CD4-positive, alpha-beta T cell treated with Interleukin-15 for 1 hour (primary cell): ENCODE measurements around the gene BMP7.
"Not testable (repeated sequence)": the region's sequence is repeated elsewhere in the genome, so short reads cannot be mapped to it uniquely, and the experiment has no call there.

Experiments used
- DNase-seq: peaks from one replicate; pipeline ENCODE4 v3.0.0-alpha.2; 2020

Gene BMP7

GRCh38 chr20:57248132-57248797 lies 18.2 kb downstream of the BMP7 start:
- DNase-seq, result no peak

- no peak for DNase-seq
Observed at GRCh38 chr20:57247292-57247965, 19.0 kb downstream of the BMP7 start.

DNA sequence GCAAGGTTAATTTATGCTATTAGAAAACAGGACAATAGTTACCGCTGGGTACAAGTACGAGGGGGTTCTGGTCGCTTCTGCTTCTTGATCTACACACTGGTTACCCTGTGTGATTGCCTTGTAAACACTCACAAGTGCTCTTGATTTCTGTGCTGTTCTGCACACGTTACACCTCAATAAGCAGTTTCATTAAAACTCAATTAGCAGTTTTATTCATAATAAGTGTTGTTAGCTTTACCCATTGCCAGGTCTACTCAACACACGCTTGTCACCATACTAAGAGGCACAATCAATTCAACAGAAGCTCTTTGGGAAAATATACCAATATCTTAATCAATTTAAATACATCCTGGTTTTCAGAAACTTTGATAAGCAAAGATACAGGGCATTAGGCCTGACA lies 20.4 kb downstream of the BMP7 start:
- no peak for DNase-seq

DNA sequence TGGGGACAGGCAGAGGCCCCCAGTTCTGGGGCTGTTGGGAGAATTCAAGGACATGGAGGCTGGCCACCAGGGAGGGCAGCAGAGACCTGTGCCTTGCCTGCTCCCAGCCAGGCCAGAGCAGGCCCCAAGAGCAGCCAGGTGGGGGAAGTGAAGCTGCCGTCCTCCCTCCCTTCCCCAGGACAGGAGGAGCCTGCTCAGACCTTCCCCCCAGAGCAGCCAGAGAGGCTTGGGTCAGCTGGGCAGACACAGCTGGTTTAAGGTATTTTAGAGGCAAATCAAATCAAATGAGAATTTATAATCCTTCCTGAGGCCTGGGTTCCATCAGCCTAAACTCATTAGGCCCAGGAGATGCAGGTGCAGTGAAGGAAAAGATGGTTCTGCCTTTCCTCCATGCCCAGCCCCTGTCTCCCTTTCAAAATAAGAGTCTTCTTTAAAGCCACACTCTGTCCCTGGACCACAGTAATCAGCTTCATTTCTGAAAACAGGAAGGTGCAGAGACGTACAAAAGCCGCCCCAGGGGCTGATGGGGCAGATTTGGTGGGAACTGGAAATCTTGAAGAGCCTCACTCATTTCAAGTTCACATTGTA lies 21.7 kb downstream of the BMP7 start:
- no peak for DNase-seq

DNA sequence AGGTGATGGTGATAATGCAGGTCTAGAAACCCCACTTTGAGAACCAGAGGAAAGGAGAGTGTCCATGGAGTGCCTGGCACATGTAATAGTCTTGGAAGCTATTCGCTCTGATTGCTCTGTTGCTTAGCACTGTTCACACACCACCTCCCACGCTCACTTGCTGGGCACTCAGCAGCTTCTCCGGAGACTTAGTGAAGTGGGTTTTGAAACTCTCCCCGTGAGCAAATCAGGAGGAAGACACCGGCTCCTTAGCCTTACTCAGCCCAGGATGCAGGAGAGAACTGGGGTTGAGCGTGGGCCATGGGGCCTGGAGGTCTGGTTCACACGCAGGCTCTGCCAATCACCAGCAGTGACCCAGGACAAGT lies 22.2 kb downstream of the BMP7 start:
- no peak for DNase-seq

DNA sequence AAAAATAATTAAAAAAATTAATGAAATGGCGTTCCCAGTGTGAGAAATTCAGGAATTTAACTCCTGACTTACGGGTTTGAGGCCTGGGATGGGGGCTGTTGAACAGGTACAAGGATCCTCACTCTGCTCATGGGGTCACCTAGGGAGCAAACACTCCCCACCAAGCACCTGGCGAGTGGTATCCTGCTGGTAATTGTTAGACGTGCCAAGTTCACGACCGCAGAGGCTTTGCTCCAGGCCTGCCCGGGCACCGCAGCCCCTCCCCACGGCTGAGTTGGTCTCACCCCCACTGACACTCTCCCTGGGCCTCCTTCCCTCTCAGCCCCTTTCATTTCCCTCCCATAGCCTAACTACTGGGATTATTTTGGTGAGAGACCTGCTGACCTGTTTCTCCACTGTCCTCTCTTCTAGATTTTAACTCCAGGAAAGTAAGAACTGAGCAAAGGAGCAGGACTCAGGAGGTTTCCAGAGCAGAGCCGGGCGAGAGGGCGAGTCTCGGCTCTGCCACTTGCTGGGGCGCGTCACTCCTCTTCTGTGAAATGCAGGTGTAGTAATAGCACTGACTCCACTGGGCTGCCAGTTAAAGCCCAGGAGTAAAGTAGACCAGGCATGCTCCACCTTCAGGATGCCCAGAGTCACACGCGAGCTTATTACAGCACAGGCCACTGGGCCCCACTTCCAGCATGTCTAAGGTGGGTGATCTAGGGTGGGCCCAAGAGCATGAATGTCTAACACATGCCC lies 22.8 kb downstream of the BMP7 start:
- DNase-seq, result no peak

GRCh38 chr20:57242414-57242813 lies 24.0 kb downstream of the BMP7 start:
- DNase-seq, result no peak

DNA sequence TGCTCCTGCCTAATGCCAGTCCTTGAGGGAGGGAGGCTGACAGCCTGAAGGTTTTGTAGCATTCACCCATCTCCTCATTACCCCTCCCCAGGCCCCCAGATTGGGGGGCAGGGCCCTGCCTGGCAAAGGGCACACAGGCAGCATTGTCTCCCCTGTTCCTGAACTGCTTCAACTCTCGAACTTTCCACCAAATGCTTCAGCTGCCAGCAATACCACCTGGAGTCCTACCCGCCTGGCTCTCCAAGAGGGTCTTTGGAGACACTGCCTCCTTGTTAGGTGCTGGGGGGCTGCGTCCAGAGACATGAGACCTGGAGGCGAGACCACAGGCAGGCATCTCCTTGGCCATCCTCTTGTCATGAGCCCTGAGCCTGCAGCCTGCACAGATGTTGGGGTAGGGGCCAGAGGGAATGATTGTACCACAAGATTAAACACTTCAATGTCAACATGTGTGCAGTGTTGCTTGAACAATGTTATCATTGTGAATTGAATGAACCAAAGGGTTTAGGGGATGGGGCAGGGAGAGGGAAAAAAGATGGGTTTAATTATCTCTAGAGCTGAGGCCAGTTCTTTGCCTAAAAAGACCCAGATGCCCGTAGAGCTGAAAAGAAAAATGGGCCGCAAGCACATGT lies 25.0 kb downstream of the BMP7 start:
- DNase-seq, result no peak

GRCh38 chr20:57240581-57241362 lies 25.7 kb downstream of the BMP7 start:
- no peak for DNase-seq

GRCh38 chr20:57239725-57240124 lies 26.7 kb downstream of the BMP7 start:
- not testable (repeated sequence) for DNase-seq

- DNase-seq, result not testable (repeated sequence)
Observed at GRCh38 chr20:57239324-57239723, 27.1 kb downstream of the BMP7 start.

- DNase-seq, result no peak
Observed at GRCh38 chr20:57238089-57238488, 28.4 kb downstream of the BMP7 start.

GRCh38 chr20:57237585-57237953 lies 28.9 kb downstream of the BMP7 start:
- no peak for DNase-seq

DNA sequence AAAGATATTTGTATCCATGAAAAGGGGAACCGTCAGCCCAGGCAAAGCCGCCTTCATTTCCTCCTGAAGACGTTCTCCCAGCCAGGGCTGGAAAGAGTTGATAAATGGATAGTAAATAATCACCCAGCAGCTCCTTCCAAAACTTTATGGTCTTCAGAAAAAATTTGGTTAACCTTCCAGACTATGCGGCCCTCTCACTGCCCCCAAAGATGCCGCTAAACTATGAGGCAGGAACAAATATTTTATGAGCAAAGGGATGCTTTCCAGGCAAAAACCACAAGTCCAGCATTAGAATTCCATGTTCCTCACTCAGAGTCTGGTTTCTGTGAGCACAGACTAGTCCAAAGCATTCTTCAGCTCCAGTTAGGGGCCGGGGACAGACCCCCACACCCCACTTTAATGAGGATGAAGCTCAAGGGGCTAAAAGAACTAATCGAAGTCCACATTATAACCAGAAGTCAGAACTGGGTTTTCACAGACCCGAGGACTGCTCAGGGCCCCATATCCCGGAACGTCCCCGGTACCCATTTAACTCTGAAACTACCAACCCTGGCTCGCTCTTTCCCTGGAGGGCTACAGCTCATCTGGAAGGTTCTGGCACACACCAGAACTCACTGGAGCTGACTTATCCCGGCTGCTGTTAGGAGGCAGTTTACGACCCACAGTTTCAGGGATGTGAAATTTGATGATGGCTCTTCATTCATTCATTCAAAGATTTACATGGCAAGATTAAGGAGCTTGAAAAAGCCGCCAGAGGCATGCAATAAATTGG lies 29.4 kb downstream of the BMP7 start:
- DNase-seq, result no peak

GRCh38 chr20:57234556-57235251 lies 31.7 kb downstream of the BMP7 start:
- no peak for DNase-seq

DNA sequence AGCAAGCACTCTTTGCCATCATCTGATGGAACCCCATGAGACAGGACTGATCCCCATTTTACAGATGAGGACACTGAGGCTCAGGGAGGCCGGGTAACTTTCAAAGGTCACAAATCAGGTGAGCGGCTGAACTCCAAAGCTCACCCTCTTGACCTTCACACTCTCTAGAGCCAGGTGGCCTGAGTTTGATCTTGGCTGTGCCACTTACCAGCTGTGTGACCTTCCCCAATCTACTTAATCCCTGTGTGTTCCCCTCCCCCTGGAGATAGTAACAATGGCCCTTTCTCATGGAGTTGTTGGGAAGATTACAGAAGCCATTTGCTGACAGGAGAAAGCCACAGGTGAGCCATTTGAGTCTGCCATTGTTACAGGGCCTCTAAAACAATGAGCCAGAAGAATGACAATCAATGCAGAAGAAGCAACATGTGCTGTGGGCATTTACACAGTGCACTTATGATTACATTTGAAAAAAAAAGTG lies 34.5 kb downstream of the BMP7 start:
- DNase-seq, result no peak

GRCh38 chr20:57231161-57231560 lies 35.3 kb downstream of the BMP7 start:
- DNase-seq, result no peak

DNA sequence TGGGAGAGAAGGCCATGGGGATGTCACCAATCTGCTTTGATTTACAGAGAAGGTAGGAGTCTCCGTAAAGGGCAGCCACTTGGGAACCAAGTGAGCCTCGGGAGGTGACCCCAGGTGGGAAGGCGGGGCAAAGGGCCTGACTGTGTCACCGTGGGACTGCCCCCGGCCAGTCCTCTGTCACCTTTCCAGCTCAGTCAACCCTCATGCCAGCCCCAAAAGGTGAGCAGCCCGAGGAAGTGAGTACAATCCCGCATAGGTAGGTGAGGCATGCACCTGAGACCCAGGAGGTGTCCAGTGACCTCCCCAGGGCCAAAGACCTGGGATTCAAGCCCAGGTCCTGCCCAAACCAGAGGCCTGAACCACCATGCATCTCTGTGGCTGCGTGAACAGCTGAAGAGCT lies 36.2 kb downstream of the BMP7 start:
- DNase-seq, result no peak

DNA sequence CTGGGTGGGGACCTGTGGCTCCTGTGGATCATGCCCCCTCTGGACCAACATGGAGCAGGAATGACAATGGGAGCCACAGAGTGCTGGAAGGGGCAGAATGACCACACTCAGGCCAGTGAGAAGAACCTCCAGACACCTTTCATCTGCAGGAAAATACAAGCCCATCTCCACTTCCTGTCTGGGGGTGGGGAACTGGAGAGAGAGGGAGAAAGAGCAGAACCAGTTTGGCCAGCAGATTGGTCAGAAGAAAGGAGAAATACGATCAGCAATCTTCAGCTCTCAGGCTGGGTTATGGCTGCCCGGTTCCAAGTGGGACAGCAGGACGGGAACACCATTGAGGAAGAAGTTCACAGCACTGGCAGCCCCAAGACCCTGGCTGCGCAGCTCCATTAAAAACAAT lies 37.0 kb downstream of the BMP7 start:
- no peak for DNase-seq

GRCh38 chr20:57225830-57226229 lies 40.6 kb downstream of the BMP7 start:
- DNase-seq, result no peak

GRCh38 chr20:57225197-57225733 lies 41.2 kb downstream of the BMP7 start:
- DNase-seq, result no peak
